NCI-H1092 treated with DMSO at 0.1 percent for 48 hours (cell line): Measurements from ENCODE around the gene ARHGAP24.
"Not testable (repeated sequence)": the region's sequence is repeated elsewhere in the genome, so short reads cannot be mapped to it uniquely, and the experiment has no call there.

ENCODE experiments used
- DNase-seq: peaks from one replicate; lab custom pipeline; 2025; lab: John Stamatoyannopoulos, UW

The ARHGAP24 gene

DNA sequence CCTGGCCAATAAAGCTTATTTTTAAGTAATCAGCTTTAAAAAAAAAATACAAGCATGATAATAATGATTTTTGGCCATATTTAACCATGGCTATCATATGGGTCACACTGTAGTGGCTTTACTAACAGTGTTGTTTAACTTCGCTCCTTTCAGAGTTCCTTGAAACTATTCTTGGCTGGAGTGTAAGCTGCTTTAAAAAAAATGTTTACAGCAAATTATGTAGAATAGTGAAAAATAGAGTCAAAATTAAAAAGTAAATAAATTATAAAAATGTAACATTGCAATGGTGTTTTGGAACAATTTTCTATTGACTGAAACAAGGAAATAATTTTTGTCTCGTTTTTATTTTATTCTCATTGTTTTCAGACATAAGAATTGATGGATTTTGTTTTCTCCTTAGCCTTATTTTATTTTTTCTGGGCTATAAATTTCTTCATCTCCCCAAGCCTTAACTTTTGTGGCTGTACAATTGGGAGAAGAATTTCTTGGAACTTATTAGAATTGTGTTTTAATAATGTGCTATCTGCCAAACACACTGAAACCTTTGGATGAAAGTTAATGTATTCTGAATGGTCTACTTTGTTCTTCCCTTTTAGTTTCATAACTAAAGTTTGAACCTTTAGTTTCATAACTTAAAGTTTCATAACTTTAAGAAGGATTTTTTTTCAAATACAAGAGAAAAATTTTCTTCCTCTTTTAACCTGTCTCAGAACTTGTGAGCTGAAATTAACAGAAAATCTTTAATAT lies 182.0 kb downstream of the ARHGAP24 start:
- no peak for DNase-seq

DNA sequence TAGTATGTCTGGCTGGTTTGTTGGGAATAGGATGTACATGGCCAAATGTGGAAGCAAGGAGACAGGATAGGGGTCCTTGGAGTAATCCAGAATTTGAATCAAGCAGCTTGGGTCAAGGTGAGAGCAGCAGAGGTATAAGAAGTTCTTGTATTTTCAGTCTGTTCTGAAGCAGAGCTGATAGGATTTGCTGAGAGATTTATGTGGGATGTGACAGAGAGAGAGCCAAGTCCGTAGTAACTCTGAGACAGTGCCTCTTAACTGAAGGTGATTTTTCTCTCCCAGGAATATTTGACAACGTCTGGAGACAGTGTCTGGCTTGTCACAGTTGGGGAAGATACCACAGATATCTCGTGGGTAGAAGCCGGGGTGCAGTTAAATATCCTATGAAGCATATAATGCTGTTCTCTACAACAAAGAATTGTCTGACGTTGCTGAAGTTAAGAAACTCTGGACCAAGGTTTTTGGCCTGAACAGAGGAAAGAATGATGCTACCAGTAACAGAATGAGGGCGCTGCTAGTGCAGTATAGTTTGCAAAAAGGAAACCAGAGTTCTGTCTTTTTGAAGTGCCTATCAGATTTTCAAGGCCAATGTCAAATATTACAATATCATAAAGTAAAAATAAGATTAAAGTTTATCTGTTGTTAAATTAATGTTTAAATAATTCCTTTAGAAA lies 184.0 kb downstream of the ARHGAP24 start:
- no peak for DNase-seq

- DNase-seq = peak; percentile 16
Measured at GRCh38 chr4:85659610-85660218, 184.8 kb downstream of the ARHGAP24 start.

GRCh38 chr4:85666625-85667024 lies 191.7 kb downstream of the ARHGAP24 start:
- not testable (repeated sequence) for DNase-seq

- no peak for DNase-seq
Measured at GRCh38 chr4:85669204-85669603, 194.3 kb downstream of the ARHGAP24 start.

DNA sequence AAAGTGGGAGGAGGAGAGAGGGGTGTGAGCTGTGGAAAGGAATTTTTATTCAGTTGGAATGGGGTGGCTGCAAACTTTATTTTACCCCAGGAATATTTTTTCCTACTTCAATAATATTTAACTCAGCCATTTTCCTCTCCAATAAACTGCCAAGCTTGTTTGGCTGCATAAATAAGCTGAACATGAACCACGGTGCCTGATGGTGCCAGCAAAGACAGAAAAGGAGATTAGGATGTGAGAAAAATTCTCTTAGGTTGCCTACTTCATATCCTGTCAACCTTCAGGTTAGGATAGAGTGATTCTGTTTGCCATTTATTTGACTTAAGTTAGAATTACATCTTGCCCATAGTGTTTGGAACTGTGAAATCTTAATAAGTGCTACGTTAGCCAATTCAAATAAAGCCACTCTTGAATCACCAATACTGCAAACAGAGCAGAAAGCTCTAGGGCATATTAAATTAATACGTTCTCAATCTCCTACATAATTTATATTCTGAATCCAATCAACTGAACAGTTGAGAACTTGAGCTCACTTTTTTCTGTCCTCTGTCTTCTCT lies 195.1 kb downstream of the ARHGAP24 start:
- no peak for DNase-seq

- no peak for DNase-seq
Measured at GRCh38 chr4:85671120-85671519, 196.2 kb downstream of the ARHGAP24 start.

- no peak for DNase-seq
Measured at GRCh38 chr4:85672116-85672515, 197.2 kb downstream of the ARHGAP24 start.

DNA sequence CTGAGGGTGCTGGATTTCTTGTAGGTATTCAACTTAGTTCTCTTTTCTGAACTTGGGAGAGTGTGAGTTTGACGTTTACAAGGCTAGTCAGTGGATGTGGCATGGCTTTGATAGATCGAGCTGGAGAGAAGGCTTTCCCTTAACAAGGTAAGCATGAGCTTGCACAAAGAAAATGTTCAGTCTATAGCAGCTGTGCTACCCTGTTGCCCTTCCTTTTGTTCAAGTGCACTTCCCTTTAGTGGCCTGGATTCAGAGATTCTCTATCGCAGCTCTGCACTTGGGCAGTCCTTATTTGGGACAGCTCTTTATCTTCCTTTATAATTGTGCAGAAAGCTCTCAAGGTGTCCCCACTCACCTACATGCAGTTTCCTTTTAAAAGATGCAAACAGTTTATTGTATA lies 198.0 kb downstream of the ARHGAP24 start:
- DNase-seq = no peak

- DNase-seq = no peak
Measured at GRCh38 chr4:85673540-85673939, 198.6 kb downstream of the ARHGAP24 start.

DNA sequence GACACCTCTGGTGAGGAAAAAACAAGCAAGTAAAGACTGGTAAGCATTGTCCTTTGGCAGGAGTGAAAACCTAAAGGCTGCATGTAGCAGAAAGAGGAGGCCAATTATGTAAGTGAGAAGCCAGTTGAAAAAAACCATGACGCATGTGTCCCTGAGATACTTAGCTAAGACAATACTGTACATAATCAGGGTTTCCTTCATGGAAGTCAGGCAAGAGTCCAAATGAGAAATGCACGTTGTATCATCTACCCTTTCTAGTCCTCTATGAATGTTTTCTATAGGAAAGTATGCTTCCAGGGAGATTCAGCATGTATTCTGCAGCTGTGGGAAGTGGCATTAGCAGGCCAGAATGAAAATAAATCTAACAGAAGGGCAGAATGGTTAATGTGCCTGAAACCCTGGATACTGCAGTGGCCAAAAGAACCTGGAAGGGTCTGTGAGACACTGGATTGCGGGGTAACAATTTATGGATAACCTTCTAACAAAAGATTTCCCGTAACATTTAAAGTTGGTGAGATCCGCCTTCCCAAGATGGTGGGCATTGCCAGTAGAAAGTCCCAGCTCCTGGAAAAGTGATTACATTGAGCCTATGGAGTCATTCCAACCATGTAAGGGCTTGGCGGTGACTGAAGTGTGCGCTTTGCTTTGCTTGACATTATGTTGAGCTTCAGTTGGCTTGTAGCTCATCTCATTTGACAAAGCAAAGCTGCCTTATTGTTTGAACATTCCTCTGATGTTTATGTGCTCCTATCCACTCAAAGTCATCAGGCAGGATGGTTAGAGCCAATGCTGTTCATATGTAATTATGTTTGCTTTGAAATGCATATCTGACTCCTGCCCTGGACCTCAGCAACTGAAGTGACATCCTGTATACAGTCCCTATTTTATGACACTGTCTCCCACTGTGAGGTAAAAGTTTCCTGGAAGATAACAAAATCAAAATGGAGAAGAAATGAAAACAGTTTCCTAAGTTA lies 200.4 kb downstream of the ARHGAP24 start:
- peak; percentile 70 for DNase-seq

- DNase-seq = peak; percentile 70
Measured at GRCh38 chr4:85676050-85676425, 201.1 kb downstream of the ARHGAP24 start.

DNA sequence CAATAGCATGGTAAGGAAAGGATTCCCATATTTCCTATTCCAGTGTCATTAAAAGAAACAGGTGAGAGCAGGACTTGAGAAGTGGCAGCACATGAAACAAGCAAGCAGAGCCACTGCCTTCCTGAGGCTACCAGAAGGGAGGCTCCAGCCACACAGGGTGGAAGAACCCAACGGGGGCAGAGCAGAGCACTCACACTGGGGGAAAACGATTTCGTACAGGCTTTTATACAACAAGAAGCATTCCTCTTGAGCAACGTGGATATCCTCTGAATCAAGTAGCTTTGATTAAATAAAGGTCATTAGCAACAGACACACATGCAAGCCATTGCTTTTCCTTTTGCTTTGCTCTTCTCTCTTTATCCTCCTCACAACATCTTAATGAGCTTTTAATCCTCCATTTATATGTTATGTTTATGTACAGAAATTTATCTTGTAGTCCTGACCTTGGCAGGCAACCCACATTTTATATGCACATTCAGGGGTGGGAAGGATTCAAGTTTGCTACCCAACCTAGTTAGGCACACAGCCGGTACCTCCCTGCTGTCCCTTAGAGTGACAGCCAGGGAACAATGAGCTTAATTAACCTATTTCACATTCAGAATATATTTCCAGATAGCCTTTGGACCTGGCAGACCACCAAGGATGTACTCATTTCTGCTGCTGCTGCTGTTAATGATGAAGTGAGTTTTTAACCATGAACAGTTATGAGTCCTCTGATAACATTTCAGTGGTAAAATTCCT lies 202.1 kb downstream of the ARHGAP24 start:
- DNase-seq = peak; percentile 74

DNA sequence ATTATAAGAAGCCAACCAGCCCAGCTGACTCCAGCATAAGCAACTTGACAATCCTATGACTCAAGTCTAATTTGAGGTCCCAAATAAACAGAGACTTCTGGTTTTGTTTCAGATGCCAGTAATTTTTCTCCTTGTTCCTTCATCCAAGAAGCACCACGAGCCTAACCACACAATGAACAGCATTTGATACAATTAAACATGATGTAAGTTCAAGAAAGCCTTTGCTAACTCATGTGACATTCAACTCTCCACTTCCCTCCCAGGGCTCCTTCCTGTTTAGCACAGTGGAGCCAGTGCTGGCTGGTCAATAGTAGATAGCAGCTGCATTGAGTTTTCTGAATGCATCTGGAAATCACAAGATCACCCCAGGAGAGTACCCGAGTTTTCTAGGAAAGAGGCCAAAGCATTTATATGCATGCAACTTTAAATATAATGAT lies 206.3 kb downstream of the ARHGAP24 start:
- no peak for DNase-seq

GRCh38 chr4:85681921-85682320 lies 207.0 kb downstream of the ARHGAP24 start:
- no peak for DNase-seq

- no peak for DNase-seq
Measured at GRCh38 chr4:85682391-85682790, 207.4 kb downstream of the ARHGAP24 start.

- no peak for DNase-seq
Measured at GRCh38 chr4:85684676-85685075, 209.7 kb downstream of the ARHGAP24 start.

GRCh38 chr4:85686398-85686797 lies 211.4 kb downstream of the ARHGAP24 start:
- no peak for DNase-seq

DNA sequence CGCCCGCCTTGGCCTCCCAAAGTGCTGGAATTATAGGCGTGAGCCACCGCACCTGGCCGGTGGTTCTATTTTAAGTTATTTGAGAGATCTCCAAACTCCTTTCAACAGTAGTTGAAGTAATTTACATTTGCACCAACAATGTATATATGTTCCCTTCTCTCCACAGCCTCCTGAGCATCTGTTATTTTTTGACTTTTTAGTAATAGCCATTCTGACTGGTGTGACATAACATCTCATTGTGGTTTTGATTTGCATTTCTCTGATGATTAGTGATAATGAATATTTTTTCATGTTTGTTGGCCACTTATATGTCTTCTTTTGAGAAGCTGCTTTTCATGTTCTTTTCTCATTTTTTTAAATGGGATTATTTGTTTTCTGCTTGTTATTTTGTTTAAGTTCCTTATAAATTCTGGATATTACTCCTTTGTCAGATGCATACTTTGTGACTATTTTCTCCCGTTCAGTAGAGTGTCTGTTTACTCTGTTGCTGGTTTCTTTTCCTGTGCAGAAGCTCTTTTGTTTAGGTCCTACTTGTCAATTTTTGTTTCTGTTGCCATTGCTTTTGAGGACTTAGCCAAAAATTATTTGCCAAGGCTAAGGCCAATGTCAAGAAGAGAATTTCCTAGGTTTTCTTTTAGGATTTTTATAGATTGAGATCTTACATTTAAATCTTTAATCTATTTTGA lies 213.2 kb downstream of the ARHGAP24 start:
- DNase-seq = no peak

- no peak for DNase-seq
Measured at GRCh38 chr4:85696661-85697060, 221.7 kb downstream of the ARHGAP24 start.
